Sciatic nerve (tissue), 2 donors: Measurements from ENCODE around the gene C11orf91. TPM values are rescaled to one million over a fixed set of nuclear protein-coding genes. Genes with fewer than 3 reads are reported as not detected.
A peak's percentile ranks its signal among the peaks of the same experiment; 100 is the strongest.

Experiments used
- ATAC-seq: fragments of 200-7000 bp; cut with Tn5 transposase; one replicate; pipeline ENCODE4 v1.9.1; 2020; ENCODE audit warnings: mild to moderate bottlenecking, moderate library complexity
- DNase-seq: peaks from one replicate; pipeline ENCODE4 v3.0.0-alpha.2; 2020; ENCODE audit warnings: low spot score
- intact Hi-C: fragments of 100-400 bp; cut with DNase I; formaldehyde crosslinking; loops from one replicate; pipeline ENCODE4 v1.14.2; 2022
- total RNA-seq: library from RNA; stranded (reverse); fragmentation: NEBNext Ultra II Directional; extraction: Animal tissue kit (Norgen Biotek cat#: 25700); gene quantifications from one replicate; pipeline ENCODE4 v1.2.1, GENCODE V29; 2021
- donor health status: DM: no; HTN: no; CAD: no.
- donor health status: DM: no; HTN: no; CAD: no.

Gene C11orf91
- total RNA-seq, 1 donor from 2014 or later: not detected

- intact Hi-C loops: loop anchor here (5.0 kb wide), 2 partner anchors 36 to 1221 kb away; partner anchors contain the start of gene CD59
- DNase-seq: peak; percentile 58
- ATAC-seq: peak; percentile 60
Measured at GRCh38 chr11:33701302-33702230, 940 bp upstream of the C11orf91 start.

DNA sequence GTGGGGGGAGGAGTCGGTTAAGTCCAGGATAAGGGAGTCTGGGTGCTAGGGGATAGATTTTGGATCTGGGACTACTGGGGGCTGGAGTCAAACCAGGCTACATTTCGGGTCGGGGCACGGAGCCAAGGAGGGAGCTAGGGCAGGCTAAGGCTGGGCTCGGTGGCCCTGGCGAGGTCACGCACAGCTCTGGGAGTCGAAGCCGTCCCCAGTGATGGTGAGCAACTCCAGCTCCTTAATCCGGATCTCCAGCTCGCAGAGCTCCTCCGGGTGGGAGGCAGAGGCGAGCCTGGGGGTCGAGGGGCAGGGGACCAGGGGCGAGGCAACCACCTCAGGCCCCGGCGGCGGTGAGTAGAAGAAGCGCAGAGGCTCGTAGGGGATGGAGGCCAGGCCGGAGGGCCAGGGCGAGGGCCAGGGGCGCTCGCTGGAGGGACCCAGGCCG lies 544 bp downstream of the C11orf91 start:
- intact Hi-C loops: loop anchor here (5.0 kb wide), 2 partner anchors 37 to 1222 kb away; partner anchors contain the start of gene CD59
- ATAC-seq (no peak), DNase-seq (peak; percentile 79)

GRCh38 chr11:33699515-33700062 lies 1.0 kb downstream of the C11orf91 start:
- DNase-seq (peak; percentile 54), ATAC-seq (no peak)
- intact Hi-C loops: loop anchor here (5.0 kb wide), 2 partner anchors 38 to 1223 kb away; partner anchors contain the start of gene CD59

- intact Hi-C loops: no loop called here
- ATAC-seq: no peak
- DNase-seq: peak; percentile 40
Measured at GRCh38 chr11:33698921-33699320, 1.7 kb downstream of the C11orf91 start.

- DNase-seq (no peak), ATAC-seq (no peak)
- intact Hi-C loops: no loop called here
Measured at GRCh38 chr11:33697997-33698396, 2.6 kb downstream of the C11orf91 start.

DNA sequence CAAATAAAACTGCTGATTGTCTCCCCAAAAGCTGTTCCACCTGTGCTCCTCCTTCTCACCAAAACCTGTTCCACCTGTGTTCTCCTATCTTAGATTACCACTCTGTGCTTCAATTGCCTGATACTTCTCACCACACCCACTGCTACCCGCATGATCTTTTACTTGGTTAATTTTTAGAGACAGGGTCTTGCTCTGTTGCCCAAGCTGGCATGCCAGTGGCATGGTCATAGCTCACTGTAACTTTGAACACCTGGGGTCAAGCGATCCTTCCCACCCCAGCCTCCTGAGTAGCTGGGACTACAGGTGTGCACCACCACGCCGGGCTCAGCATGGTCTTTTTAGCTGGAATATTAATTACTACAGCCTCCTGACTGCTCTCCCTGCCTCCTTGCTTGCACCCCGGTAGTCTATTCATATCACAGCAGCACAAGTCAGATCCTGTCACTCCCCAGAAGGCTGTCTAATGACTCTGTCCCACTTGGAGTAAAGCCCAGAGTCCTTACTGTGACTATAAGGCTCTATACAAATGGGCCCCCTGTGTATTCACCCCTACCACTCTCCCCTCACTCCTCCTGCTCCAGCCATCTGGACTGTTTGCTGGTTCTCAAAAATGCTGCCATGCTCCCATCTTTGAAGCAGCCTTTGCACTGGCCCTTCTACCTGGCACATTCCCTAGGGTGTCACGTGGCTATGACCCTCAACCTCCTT lies 3.5 kb downstream of the C11orf91 start:
- no peak for ATAC-seq
- intact Hi-C loops: no loop called here
- peak; percentile 47 for DNase-seq

GRCh38 chr11:33696411-33696810 lies 4.2 kb downstream of the C11orf91 start:
- no peak for DNase-seq
- no peak for ATAC-seq
- intact Hi-C loops: no loop called here

- DNase-seq: peak; percentile 52
- ATAC-seq: no peak
- intact Hi-C loops: no loop called here
Measured at GRCh38 chr11:33695051-33695566, 5.5 kb downstream of the C11orf91 start.

GRCh38 chr11:33694346-33695050 lies 6.1 kb downstream of the C11orf91 start:
- ATAC-seq (no peak), DNase-seq (no peak)
- intact Hi-C loops: no loop called here

DNA sequence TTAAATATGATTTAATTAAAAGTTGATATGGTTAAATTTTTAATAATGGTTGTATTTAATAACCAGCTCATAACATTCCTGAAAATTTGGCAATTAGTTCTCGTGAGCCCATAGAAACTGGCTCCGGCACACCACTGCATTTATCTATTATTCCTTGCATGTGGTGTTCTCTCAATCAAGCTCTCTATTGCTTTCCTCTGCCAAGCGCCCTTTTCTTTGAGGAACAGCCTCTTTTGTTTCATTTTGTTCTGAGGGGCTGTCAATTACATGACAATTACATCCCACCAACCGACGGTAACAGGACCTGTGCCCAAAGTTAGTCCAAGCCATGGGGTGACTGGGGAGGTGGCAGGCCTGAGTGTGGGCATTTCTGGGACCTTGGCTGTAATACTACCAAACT lies 8.1 kb downstream of the C11orf91 start:
- intact Hi-C loops: no loop called here
- ATAC-seq (no peak), DNase-seq (no peak)

- intact Hi-C loops: no loop called here
- peak; percentile 70 for DNase-seq
- ATAC-seq: peak; percentile 86
Measured at GRCh38 chr11:33692013-33692504, 8.6 kb downstream of the C11orf91 start.

DNA sequence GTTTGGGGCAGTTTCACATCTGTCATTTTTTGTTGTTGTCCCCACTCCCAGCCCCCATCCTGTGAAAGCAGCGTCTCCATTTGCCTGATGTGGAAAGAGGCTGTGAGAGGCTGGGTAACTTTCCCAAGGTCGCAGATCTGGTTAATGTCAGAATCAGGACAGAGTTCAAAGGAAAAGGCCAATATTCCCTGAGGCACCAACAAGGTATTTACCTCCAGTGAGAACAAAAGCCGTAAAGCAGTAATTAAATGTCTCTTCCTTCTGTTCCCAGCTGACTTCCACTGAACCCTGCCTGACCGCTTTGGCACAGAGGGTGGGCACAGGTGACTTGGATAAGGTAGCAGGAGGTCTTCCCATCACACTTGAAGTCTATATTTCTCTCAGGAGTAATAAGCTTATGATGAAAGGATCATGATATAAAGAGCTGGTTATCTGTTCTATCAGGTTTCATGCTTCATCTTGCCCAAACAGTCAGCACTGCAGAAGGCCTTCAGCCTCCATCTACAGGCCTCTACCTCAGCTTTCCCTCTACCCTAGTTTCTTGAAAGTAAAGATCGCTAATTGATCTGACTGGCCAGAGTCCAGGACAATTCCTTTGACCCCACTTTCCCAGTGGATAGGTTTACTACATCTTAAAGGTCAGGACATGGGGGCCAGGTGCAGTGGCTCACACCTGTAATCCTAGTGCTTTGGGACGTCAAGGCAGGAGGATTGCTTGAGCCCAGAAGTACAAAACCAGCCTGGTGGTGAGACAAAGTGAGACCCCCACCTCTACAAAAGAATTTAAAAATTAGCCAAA lies 9.4 kb downstream of the C11orf91 start:
- intact Hi-C loops: no loop called here
- ATAC-seq (no peak), DNase-seq (no peak)

DNA sequence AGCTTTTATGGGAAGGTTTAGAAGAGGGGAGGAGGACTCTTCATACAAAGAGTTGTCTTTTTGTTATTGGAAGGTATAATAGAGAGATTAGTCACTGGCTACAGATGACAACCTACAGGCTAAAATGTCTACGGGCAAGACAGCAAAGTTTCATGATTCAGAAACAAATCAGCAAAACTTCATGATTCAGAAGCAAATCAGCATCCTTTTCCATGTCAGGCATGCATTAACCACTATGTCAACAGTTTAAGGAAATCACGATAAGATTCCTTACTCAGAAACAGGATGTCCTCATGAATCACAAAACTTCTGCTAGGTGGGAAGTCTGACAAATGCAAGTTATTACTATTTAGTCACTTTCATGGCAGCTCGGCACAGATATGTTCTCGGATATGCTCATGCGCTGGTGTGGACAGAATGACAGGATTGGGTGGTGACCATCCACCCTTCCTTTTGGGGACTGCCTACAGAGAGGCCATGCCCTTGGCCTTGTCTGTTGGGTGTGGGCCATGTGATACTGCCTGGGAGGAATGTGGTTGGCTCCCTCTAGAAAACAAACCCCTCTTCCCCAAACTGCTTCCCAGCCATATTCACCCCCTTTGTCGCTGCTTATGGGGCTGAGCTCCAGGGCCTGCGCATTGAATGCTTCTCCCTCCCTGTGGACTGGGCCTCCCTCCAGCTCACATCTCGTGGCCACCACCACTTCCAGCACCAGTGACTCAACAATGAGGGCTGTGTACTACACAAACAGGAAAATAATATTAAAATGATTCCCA lies 10.1 kb downstream of the C11orf91 start:
- intact Hi-C loops: no loop called here
- ATAC-seq: peak; percentile 76
- DNase-seq: peak; percentile 82

GRCh38 chr11:33689501-33689900 lies 11.1 kb downstream of the C11orf91 start:
- no peak for ATAC-seq
- no peak for DNase-seq
- intact Hi-C loops: loop anchor here (5.0 kb wide), 1 partner anchor 327 kb away; no protein-coding TSS in a partner anchor

DNA sequence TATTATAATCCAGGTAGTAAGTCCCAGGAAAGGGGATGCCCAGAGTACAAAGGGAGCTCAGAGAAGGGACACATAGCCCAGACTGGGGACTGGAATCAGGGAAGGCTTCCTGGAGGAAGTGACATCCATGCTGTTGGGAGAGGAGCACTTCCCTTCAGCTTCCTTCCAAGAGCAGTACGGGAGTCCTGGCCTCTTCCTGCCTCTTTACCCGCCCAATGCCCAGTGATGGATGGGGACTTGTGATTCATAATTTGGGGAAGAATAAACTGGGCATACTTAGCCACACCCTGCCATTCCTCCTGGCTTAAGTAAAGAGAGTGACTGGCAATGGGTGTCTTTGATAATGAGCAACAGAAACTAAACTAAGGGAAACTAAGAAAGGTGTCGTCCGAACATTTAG lies 11.5 kb downstream of the C11orf91 start:
- ATAC-seq (no peak), DNase-seq (no peak)
- intact Hi-C loops: loop anchor here (5.0 kb wide), 1 partner anchor 327 kb away; no protein-coding TSS in a partner anchor

- intact Hi-C loops: loop anchor here (5.0 kb wide), 1 partner anchor 326 kb away; no protein-coding TSS in a partner anchor
- ATAC-seq (no peak), DNase-seq (no peak)
Measured at GRCh38 chr11:33687733-33688479, 12.7 kb downstream of the C11orf91 start.
